HepG2 (cell line): ENCODE results near the gene HK2. TPM values are rescaled to one million over a fixed set of nuclear protein-coding genes. Genes with fewer than 3 reads are reported as not detected.
A peak's percentile ranks its signal among the peaks of the same experiment; 100 is the strongest.

Source experiments
- ATAC-seq: fragments of 200-7000 bp; cut with Tn5 transposase; 3 replicates; pipeline ENCODE4 v1.9.1; 2020; ENCODE audit warnings: mild to moderate bottlenecking, moderate library complexity
- BruUV-seq: library from RNA; stranded (reverse); fragments of 400-500 nt; replicated peaks from 2 replicates; lab custom pipeline; 2021; lab: Mats Ljungman, UMichigan
- CTCF ChIA-PET: fragments of 300-600 bp; formaldehyde crosslinking; extraction: SDS; loops from one replicate; lab custom pipeline; 2021; ENCODE audit warnings: low total read pairs, inconsistent platforms, low intra/inter-chr PET ratio; lab: Yijun Ruan, JAX
- POLR2A ChIA-PET: fragments of 350-600 bp; sonication (Branson Sonifier 250); formaldehyde crosslinking; loops from one replicate; lab custom pipeline; 2020; ENCODE audit warnings: antibody characterized with exemption, inconsistent platforms; lab: Yijun Ruan, JAX
- DNase-seq: peaks from one replicate; pipeline ENCODE4 v3.0.0-alpha.2; 2015; ENCODE audit warnings: low spot score
- FAIRE-seq: peaks from 3 replicates; lab custom pipeline; 2011; peaks lifted over from hg19 to GRCh38; lab: Jason Lieb, UNC
- H2AFZ ChIP-seq: one replicate; pipeline ENCODE4 v1.6.1; 2011; ENCODE audit warnings: low read length, inconsistent platforms
- H3K27ac ChIP-seq: fragments of 300-600 bp; 3 replicates; pipeline ENCODE4 v1.8.0; 2011; ENCODE audit warnings: mixed run types, mild to moderate bottlenecking, mixed read lengths, low read length, inconsistent platforms; ENCODE audit not compliant: insufficient read depth; ENCODE audit errors: extremely low read length
- H3K27me3 ChIP-seq, 2 experiments: fragments of 200-600 bp in 1 of 2; 2 replicates in 1 of 2; 3 replicates in 1 of 2; pipeline versions ENCODE4 v1.6.0 to v1.8.0; 2011; ENCODE audit warnings: low read length in 2 of 2, mild to moderate bottlenecking in 2 of 2, moderate library complexity in 2 of 2, inconsistent platforms in 1 of 2; ENCODE audit not compliant: insufficient read depth in 2 of 2, control insufficient read depth in 1 of 2
- H3K36me3 ChIP-seq, 2 experiments: fragments of 200-600 bp in 1 of 2; replicated peaks in 1 of 2; 2 replicates in 1 of 2; 3 replicates in 1 of 2; pipeline versions ENCODE4 v1.5.1 to v1.8.0; 2011; ENCODE audit warnings: low read length in 2 of 2, inconsistent platforms in 1 of 2; ENCODE audit not compliant: insufficient read depth in 2 of 2, control insufficient read depth in 1 of 2
- H3K4me1 ChIP-seq: 2 replicates; pipeline ENCODE4 v1.5.1; 2012; ENCODE audit warnings: low read length, inconsistent platforms; ENCODE audit not compliant: insufficient read depth
- H3K4me2 ChIP-seq: 2 replicates; pipeline ENCODE4 v1.6.0; 2011; ENCODE audit warnings: low read depth, low read length, inconsistent platforms
- H3K4me3 ChIP-seq, 3 experiments: fragments of 200-600 bp in 1 of 3; sonication (generic), shearing (Covaris generic) in 1 of 3; replicated peaks in 1 of 3; 2 replicates each; pipeline ENCODE4 v1.5.1; 2011 to 2016; ENCODE audit warnings: low read length in 3 of 3, inconsistent platforms in 2 of 3, low read depth in 2 of 3, mild to moderate bottlenecking in 2 of 3, control low read depth in 1 of 3, mixed read lengths in 1 of 3; ENCODE audit not compliant: insufficient read depth in 1 of 3
- H3K79me2 ChIP-seq: one replicate; pipeline ENCODE4 v1.6.1; 2011; ENCODE audit warnings: low read length, inconsistent platforms; ENCODE audit not compliant: insufficient read depth
- H3K9ac ChIP-seq: 2 replicates; pipeline ENCODE4 v1.6.0; 2011; ENCODE audit warnings: mild to moderate bottlenecking, low read depth, low read length, inconsistent platforms; ENCODE audit not compliant: insufficient read depth
- H3K9me3 ChIP-seq: 2 replicates; pipeline ENCODE4 v1.5.1; 2012; ENCODE audit warnings: mild to moderate bottlenecking, low read length
- H4K20me1 ChIP-seq: 2 replicates; pipeline ENCODE4 v1.6.0; 2011; ENCODE audit warnings: inconsistent platforms, mild to moderate bottlenecking, low read length, moderate library complexity; ENCODE audit not compliant: insufficient read depth
- CEBPB ChIP-seq: IDR thresholded peaks from 2 replicates; pipeline ENCODE4 v1.6.1; 2011; ENCODE audit warnings: low read depth, low read length, improper control_type of control experiment, borderline replicate concordance
- POLR2A ChIP-seq, 2 experiments: IDR thresholded peaks; 2 replicates each; pipeline ENCODE4 v1.6.1; 2011; ENCODE audit warnings: low read depth in 2 of 2, low read length in 2 of 2, mild to moderate bottlenecking in 1 of 2, moderate library complexity in 1 of 2; ENCODE audit not compliant: insufficient read depth in 1 of 2
- RBM22 ChIP-seq: fragments of 200-400 bp; formaldehyde crosslinking; optimal IDR thresholded peaks from 2 replicates; pipeline ENCODE3; 2017; ENCODE audit warnings: mild to moderate bottlenecking, low read length, moderate library complexity
- ZFP82 ChIP-seq: sonication (generic); formaldehyde crosslinking; IDR thresholded peaks from 2 replicates; pipeline ENCODE4 v1.5.1; 2020; ENCODE audit warnings: mild to moderate bottlenecking, missing genetic modification reagents, borderline replicate concordance
- WGBS: methylation state at CpG from one replicate; pipeline ENCODE4 v1.1.6; 2017; ENCODE audit warnings: low lambda C conversion rate; 5-methylcytosine and 5-hydroxymethylcytosine counted together
- in situ Hi-C: cut with HindIII; loops from 2 replicates; pipeline ENCODE4 v1.10.0; 2017; ENCODE audit warnings: low pct_unique_long_range_greater_than_20kb; ENCODE audit not compliant: extremely low pct_ligation_motif_present
- intact Hi-C: fragments of 100-400 bp; cut with micrococcal nuclease; formaldehyde crosslinking; loops from one replicate; pipeline ENCODE4 v1.10.0; 2022; ENCODE audit not compliant: unreplicated experiment
- polyA plus RNA-seq, 8 experiments: library from polyadenylated mRNA; depleted of rRNA in 3 of 8; stranded (reverse) in 7 of 8; unstranded in 1 of 8; fragments of >200 nt; fragmentation: Illumina TruSeq in 4 of 8; extraction: Trizol in 4 of 8; gene quantifications; 2 replicates each; pipeline versions ENCODE4 v1.2.1 to v1.2.3, GENCODE V29; 2011 to 2016; ENCODE audit warnings: low read depth in 4 of 8, missing spikeins in 1 of 8, mixed read lengths in 1 of 8; ENCODE audit not compliant: insufficient read depth in 1 of 8
- total RNA-seq, 5 experiments: library from RNA; depleted of rRNA; stranded (reverse); fragments of >200 nt; fragmentation: Illumina TruSeq; extraction: Trizol; gene quantifications; 2 replicates each; pipeline ENCODE4 v1.2.3, GENCODE V29; 2016; ENCODE audit warnings: low read depth in 1 of 5
- TF ChIP-seq, protein P1 (sequence below): sonication (generic); formaldehyde crosslinking; IDR thresholded peaks from 2 replicates; pipeline ENCODE4 v1.5.1; 2020; ENCODE audit warnings: missing genetic modification reagents, mild to moderate bottlenecking, borderline replicate concordance

Gene HK2
- total and polyA plus RNA-seq, 2 of the 13 experiments (the other 11 are each of a cell fraction or from before 2014, with no cell fraction given): 13.2 to 101 TPM

DNA sequence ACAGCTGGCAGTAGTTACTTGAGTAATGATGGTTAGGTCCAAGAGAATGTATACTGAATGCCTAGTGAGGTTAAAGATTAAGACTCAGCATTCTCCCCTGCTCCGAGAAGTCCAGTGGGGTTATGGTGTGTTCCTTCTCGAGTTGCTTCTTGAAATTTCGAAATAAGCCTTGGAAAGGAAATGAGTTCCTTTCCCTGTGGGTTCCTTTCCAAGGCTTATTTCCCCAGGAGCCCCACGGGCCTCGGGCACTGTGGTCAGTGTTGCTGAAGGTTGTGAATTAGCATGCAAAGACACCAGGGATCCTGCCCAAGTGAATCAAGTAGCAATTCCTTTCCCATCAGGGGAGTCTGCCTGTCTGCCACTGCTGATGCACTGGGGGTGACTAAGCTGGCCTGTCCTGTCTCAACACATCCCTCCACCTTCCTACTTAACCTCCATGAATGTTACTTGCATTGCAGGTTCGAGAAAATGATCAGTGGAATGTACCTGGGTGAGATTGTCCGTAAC lies 53.6 kb downstream of the HK2 start:
- Histone ChIP-seq H3K9ac (no peak overlapping the region), H3K36me3 (peaks cover 64 to 95% of the 10 kb centered on the region in 2 experiments), H3K27ac (no peak overlapping the region), H3K79me2 (no peaks in the 10 kb centered on the region), H2AFZ (no peak overlapping the region), H3K27me3 (no peaks in the 10 kb centered on the region), H3K4me1 (no peaks in the 10 kb centered on the region), H3K4me2 (no peak overlapping the region), H3K4me3 (no peak overlapping the region), H4K20me1 (no peaks in the 10 kb centered on the region), H3K9me3 (no peaks in the 10 kb centered on the region)
- ATAC-seq (no peak), FAIRE-seq (no peak), DNase-seq (no peak)
- TF ChIP-seq POLR2A (IDR thresholded peaks at IDR 0.05; ENCODE audit: insufficient read depth in 1 of 2, low read depth in 2 of 2, low read length in 2 of 2) (0 out of 4 replicates have a peak, but pooled peaks of 1 of the 2 experiments have one; percentile 3), ZFP82 (CRISPR knock-in tag) (no peak), RBM22 (peak; percentile 87), CEBPB (0 out of 2 replicates have a peak, but pooled peaks have one; percentile 2)
- TF ChIP-seq, protein P1, sequence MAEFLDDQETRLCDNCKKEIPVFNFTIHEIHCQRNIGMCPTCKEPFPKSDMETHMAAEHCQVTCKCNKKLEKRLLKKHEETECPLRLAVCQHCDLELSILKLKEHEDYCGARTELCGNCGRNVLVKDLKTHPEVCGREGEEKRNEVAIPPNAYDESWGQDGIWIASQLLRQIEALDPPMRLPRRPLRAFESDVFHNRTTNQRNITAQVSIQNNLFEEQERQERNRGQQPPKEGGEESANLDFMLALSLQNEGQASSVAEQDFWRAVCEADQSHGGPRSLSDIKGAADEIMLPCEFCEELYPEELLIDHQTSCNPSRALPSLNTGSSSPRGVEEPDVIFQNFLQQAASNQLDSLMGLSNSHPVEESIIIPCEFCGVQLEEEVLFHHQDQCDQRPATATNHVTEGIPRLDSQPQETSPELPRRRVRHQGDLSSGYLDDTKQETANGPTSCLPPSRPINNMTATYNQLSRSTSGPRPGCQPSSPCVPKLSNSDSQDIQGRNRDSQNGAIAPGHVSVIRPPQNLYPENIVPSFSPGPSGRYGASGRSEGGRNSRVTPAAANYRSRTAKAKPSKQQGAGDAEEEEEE (CRISPR knock-in tag): no peak
- BruUV-seq: no TSS peak
- POLR2A ChIA-PET: no interaction called here
- intact Hi-C loops (no loop called here), in situ Hi-C loops (no loop called here)
- CTCF ChIA-PET: no interaction called here
- 95% methylated on average over 7 of the region's 7 CpGs for WGBS
